DOHH2 (cell line): Measurements from ENCODE around the gene GALNT12.

Experiments
- H3F3A ChIP-seq: fragments of 200-600 bp; sonication (generic), shearing (Covaris generic); 2 replicates; pipeline ENCODE4 v1.6.0; 2016; ENCODE audit warnings: antibody characterized with exemption, mild to moderate bottlenecking; ENCODE audit not compliant: control insufficient read depth, insufficient read depth
- H3K27ac ChIP-seq: fragments of 200-600 bp; sonication (generic); 2 replicates; pipeline ENCODE4 v1.5.1; 2014; ENCODE audit warnings: low read depth, mild to moderate bottlenecking, low read length, moderate library complexity
- H3K27me3 ChIP-seq: fragments of 200-600 bp; sonication (generic); 2 replicates; pipeline ENCODE4 v1.6.1; 2014; ENCODE audit warnings: mild to moderate bottlenecking, low read length, mixed read lengths; ENCODE audit not compliant: control insufficient read depth
- H3K36me3 ChIP-seq: fragments of 200-600 bp; sonication (generic); 2 replicates; pipeline ENCODE4 v1.6.1; 2014; ENCODE audit warnings: mild to moderate bottlenecking, low read length, moderate library complexity, mixed read lengths; ENCODE audit not compliant: control insufficient read depth
- H3K4me1 ChIP-seq: fragments of 200-600 bp; sonication (generic); 2 replicates; pipeline ENCODE4 v1.6.1; 2014; ENCODE audit warnings: mild to moderate bottlenecking, low read length, mixed read lengths; ENCODE audit not compliant: control insufficient read depth
- H3K4me2 ChIP-seq: fragments of 200-600 bp; sonication (generic); 2 replicates; pipeline ENCODE4 v1.6.0; 2014; ENCODE audit warnings: mild to moderate bottlenecking, low read length, moderate library complexity
- H3K4me3 ChIP-seq: fragments of 200-600 bp; sonication (generic); 2 replicates; pipeline ENCODE4 v1.5.1; 2014; ENCODE audit warnings: mild to moderate bottlenecking, low read length, mixed read lengths
- H3K79me2 ChIP-seq: fragments of 200-600 bp; sonication (generic); 2 replicates; pipeline ENCODE4 v1.6.1; 2014; ENCODE audit warnings: mild to moderate bottlenecking, low read length, mixed read lengths; ENCODE audit not compliant: control insufficient read depth
- H3K9me2 ChIP-seq: fragments of 200-600 bp; sonication (generic); replicated peaks from 2 replicates; pipeline ENCODE4 v1.6.1; 2014; ENCODE audit warnings: mild to moderate bottlenecking, low read length, mixed read lengths; ENCODE audit not compliant: control insufficient read depth
- H3K9me3 ChIP-seq: fragments of 200-600 bp; sonication (generic); 2 replicates; pipeline ENCODE4 v1.6.1; 2014; ENCODE audit warnings: antibody characterized with exemption, low read length, mixed read lengths; ENCODE audit not compliant: control insufficient read depth, insufficient read depth
- H4K20me1 ChIP-seq: fragments of 200-600 bp; sonication (generic); 2 replicates; pipeline ENCODE4 v1.6.0; 2014; ENCODE audit warnings: low read depth, mild to moderate bottlenecking, antibody characterized with exemption, low read length, moderate library complexity; ENCODE audit not compliant: control insufficient read depth, insufficient read depth
- CTCF ChIP-seq: fragments of 200-600 bp; sonication (generic); IDR thresholded peaks from one replicate; pipeline ENCODE4 v1.5.1; 2014; ENCODE audit warnings: antibody characterized with exemption, mild to moderate bottlenecking, low read depth, low read length; ENCODE audit not compliant: poor library complexity, severe bottlenecking
- EZH2phosphoT487 ChIP-seq: fragments of 200-600 bp; sonication (generic); IDR thresholded peaks from 2 replicates; pipeline ENCODE4 v1.6.1; 2017; ENCODE audit warnings: borderline replicate concordance, mild to moderate bottlenecking, antibody characterized with exemption, low read length, moderate library complexity, mixed read lengths

Gene GALNT12

GRCh38 chr9:98854266-98854665 is 46.8 kb downstream of the GALNT12 start:
- Histone ChIP-seq H3K79me2 (no peaks in the 10 kb centered on the region), H3K4me1 (no peaks in the 10 kb centered on the region), H3K27ac (no peak overlapping the region), H3K4me3 (no peak overlapping the region), H3K9me3 (no peaks in the 10 kb centered on the region), H3K9me2 (no peaks in the 10 kb centered on the region), H3K27me3 (peaks cover 5% of the 10 kb centered on the region; the same call in 1 of the 2 replicates), H3K4me2 (no peak overlapping the region), H4K20me1 (no peaks in the 10 kb centered on the region), H3F3A (no peaks in the 10 kb centered on the region), H3K36me3 (no peaks in the 10 kb centered on the region)
- no peak for TF ChIP-seq CTCF
- TF ChIP-seq EZH2phosphoT487: no peak

GRCh38 chr9:98855592-98855991 is 48.1 kb downstream of the GALNT12 start:
- Histone ChIP-seq H4K20me1 (no peaks in the 10 kb centered on the region), H3K27me3 (peaks cover 5% of the 10 kb centered on the region), H3F3A (no peaks in the 10 kb centered on the region), H3K27ac (no peak overlapping the region), H3K9me3 (no peaks in the 10 kb centered on the region), H3K4me1 (no peaks in the 10 kb centered on the region), H3K4me2 (no peak overlapping the region), H3K79me2 (no peaks in the 10 kb centered on the region), H3K9me2 (no peaks in the 10 kb centered on the region), H3K4me3 (no peak overlapping the region), H3K36me3 (no peaks in the 10 kb centered on the region)
- no peak for TF ChIP-seq EZH2phosphoT487
- no peak for TF ChIP-seq CTCF

GRCh38 chr9:98856982-98857381 is 49.5 kb downstream of the GALNT12 start:
- no peak overlapping the region for H3K4me2 ChIP-seq

More at GRCh38 chr9:98856982-98857381, 49.5 kb downstream of the GALNT12 start:
- Histone ChIP-seq H3K79me2 (no peaks in the 10 kb centered on the region), H3K9me3 (no peaks in the 10 kb centered on the region), H3K9me2 (no peaks in the 10 kb centered on the region), H3K27ac (no peak overlapping the region), H3K4me3 (no peak overlapping the region), H3F3A (no peaks in the 10 kb centered on the region), H3K4me1 (no peaks in the 10 kb centered on the region), H3K36me3 (no peaks in the 10 kb centered on the region), H4K20me1 (no peaks in the 10 kb centered on the region), H3K27me3 (peaks cover 5% of the 10 kb centered on the region)
- TF ChIP-seq EZH2phosphoT487: no peak
- TF ChIP-seq CTCF: no peak
